Rectal smooth muscle tissue (tissue), 1 donor: Measurements from ENCODE around the gene PRKCE.
A peak's percentile ranks its signal among the peaks of the same experiment; 100 is the strongest.

Experiments
- H3K27ac ChIP-seq: one replicate; pipeline ENCODE4 v1.7.0; 2013; ENCODE audit warnings: low read depth, low read length, inconsistent platforms
- H3K27me3 ChIP-seq: one replicate; pipeline ENCODE4 v1.7.0; 2013; ENCODE audit warnings: low read length; ENCODE audit not compliant: control insufficient read depth, insufficient read depth
- H3K36me3 ChIP-seq: one replicate; pipeline ENCODE4 v1.7.0; 2013; ENCODE audit warnings: low read length; ENCODE audit not compliant: control insufficient read depth, insufficient read depth
- H3K4me1 ChIP-seq: one replicate; pipeline ENCODE4 v1.7.0; 2013; ENCODE audit warnings: low read length; ENCODE audit not compliant: control insufficient read depth, insufficient read depth
- H3K4me3 ChIP-seq: one replicate; pipeline ENCODE4 v1.7.0; 2013; ENCODE audit warnings: low read length
- H3K9ac ChIP-seq: one replicate; pipeline ENCODE4 v1.7.0; 2013; ENCODE audit warnings: low read length

The PRKCE gene

DNA sequence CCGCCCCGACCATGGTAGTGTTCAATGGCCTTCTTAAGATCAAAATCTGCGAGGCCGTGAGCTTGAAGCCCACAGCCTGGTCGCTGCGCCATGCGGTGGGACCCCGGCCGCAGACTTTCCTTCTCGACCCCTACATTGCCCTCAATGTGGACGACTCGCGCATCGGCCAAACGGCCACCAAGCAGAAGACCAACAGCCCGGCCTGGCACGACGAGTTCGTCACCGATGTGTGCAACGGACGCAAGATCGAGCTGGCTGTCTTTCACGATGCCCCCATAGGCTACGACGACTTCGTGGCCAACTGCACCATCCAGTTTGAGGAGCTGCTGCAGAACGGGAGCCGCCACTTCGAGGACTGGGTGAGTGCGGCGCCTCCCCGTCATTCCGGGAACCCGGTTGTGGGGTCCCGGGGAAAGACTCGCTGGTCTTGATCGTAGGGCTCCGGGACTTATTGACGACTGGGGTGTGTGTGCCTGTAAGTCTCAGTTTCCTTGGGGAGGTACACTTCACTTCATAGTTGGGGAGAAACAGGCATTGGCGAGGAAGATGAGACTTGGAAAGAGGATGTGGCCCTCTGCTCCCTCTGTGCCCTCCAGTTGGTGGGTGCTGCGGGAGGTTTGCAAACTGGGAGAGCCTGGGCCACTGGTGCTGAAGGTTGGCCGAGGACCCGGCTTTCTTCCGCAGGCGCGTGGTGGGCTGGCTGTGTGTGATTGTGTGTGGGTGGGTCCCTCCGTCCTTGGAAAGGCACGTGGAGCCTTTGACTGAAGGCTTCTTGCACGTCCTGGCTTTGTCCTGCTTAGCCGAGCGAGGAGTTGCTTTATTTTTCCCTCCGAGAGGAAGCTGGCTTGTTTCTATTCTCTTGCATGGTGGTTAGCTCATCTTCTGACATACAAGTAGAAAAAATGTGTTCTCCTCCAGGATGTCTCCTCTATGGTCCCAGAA, 886 bp downstream of the PRKCE start:
- Histone ChIP-seq H3K27me3 (no peaks in the 10 kb centered on the region), H3K4me1 (peaks cover 25% of the 10 kb centered on the region), H3K36me3 (no peaks in the 10 kb centered on the region), H3K27ac (peak overlapping the region; percentile 96), H3K4me3 (peak overlapping the region; percentile 89), H3K9ac (peak overlapping the region; percentile 49)

DNA sequence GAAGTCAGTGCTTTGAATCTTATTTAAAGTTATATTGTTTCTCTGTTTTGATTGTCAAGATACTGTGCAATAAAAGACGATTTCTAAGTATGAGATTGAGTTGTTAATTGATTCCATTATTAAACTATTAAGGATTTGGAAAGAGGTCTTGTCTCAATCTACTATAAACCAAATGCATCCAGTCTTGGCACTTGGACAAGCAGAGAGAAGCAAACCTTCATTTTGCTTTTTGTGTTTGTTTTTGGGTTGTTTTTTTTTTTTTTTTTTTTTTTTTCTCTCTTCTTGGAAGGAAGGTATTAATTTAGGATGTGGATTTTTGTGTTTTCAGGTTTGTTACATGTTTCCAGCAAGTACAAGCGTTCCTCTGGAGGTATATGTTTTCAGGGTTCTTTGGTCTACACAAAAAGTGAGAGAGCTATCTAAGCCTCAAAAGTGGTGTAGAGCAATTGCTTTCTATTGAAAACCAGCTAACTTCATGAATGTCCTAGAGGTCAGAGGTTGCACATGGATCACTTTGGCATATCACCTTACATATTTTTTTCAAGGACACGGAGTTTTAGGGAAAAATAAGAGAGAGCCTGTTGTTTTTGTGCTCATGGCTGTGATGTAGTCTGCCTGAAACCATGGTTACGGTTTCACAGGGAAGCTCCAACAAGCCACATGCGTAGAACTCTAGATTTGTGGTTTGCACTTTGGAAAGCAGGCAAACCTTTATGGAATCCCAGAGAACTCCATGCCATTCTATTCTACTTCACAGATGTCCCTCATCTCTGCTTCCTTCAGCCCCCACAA, 1.8 kb downstream of the PRKCE start:
- H3K9ac ChIP-seq, result no peak overlapping the region
- H3K4me3 ChIP-seq, result peak overlapping the region; percentile 89
- H3K36me3 ChIP-seq, result no peaks in the 10 kb centered on the region
- H3K4me1 ChIP-seq, result peaks cover 19% of the 10 kb centered on the region
- H3K27ac ChIP-seq, result no peak overlapping the region
- no peaks in the 10 kb centered on the region for H3K27me3 ChIP-seq

DNA sequence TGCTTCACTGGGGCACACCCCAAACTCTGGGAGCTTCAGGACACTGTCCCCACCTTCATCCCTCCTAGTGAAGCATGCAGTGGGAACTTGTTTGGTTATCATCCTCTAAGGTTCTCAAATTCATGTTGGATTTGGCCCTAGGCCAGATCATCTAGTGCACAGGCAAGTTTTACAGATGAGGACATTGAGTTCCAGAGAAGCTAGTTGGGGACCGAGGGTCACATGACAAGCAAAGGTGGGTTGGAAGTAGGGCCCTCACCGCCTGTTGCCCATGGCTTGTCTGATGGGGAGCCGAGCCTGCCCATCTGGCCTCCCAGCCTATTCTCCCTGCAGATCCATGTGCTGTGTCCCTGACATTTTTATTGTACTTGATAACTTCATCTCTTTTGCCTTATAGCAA, 2.8 kb downstream of the PRKCE start:
- Histone ChIP-seq H3K36me3 (no peaks in the 10 kb centered on the region), H3K27ac (no peak overlapping the region), H3K9ac (no peak overlapping the region), H3K4me3 (no peak overlapping the region), H3K27me3 (no peaks in the 10 kb centered on the region), H3K4me1 (peaks cover 10% of the 10 kb centered on the region)

DNA sequence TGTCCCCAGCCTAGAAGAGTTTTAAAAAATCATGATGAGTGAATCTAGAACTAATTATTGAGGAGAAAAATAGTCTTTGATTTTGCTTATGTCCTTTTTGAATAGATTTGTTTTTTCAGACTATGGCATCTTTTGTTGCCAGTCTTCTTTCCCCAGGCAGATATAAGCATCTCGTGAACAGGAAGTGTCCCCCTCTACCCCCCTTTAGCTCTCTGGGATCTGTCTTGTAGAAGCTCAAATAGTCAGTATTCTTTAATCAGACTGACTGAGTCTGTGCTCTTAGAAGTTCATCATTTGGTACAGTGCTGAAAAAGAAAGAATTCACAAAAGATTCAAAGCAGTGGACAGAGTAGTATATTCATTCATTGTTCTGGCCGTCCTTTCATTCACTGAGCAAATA, 10.4 kb downstream of the PRKCE start:
- Histone ChIP-seq H3K4me3 (no peak overlapping the region), H3K27me3 (no peaks in the 10 kb centered on the region), H3K9ac (no peak overlapping the region), H3K36me3 (no peaks in the 10 kb centered on the region), H3K4me1 (no peaks in the 10 kb centered on the region), H3K27ac (no peak overlapping the region)

DNA sequence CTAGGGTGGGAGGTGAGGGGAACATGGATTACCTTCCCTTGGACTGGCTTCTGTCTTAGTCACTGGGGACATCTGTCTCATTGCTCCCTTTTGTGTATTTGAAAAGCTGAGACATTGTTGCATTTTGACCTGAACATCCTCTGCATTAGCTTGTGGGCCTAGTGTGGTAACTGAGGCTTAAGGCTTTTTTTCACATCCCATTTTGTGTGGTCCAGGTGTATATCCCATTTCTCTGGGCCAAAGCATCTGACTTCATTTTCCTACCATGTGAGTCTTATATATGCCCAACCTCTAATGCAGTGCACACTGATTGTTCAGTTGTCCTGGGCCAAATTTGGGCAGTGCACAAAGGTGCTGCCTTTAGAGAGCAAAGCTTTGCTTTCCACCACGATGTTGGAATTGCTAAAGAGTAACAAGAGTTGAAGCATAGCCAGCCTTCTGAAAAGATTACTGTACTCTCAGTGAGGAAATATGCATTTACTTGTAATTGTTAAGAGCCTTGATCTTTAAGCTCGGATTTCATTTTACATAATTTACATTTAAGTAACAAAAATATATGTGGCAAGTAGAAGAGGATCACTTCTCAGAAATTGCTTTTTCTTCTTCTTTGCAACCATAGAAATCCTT, 13.3 kb downstream of the PRKCE start:
- no peaks in the 10 kb centered on the region for H3K36me3 ChIP-seq
- no peak overlapping the region for H3K4me3 ChIP-seq
- no peaks in the 10 kb centered on the region for H3K27me3 ChIP-seq
- H3K4me1 ChIP-seq, result no peaks in the 10 kb centered on the region
- no peak overlapping the region for H3K9ac ChIP-seq
- H3K27ac ChIP-seq, result no peak overlapping the region

DNA sequence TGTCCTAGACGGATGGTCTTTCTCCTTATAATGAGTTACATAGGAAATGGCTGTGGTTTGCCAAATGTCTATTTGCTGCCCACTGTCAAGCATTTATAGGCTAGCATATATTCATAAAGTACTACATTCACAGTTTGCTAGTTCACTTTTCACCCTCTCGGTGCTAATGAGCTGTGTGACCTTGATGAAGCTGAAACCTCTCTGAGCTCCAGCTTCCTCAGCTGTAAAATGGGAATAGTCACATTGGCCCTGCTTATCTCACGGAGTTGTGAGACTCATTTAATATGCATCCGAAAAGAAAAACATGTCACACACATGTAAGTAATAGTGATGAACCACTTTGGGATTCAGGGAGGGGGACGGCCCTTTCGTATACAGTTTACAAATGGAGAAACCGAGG, 17.0 kb downstream of the PRKCE start:
- no peaks in the 10 kb centered on the region for H3K4me1 ChIP-seq
- H3K36me3 ChIP-seq, result no peaks in the 10 kb centered on the region
- H3K4me3 ChIP-seq, result no peak overlapping the region
- H3K27ac ChIP-seq, result no peak overlapping the region
- no peak overlapping the region for H3K9ac ChIP-seq
- no peaks in the 10 kb centered on the region for H3K27me3 ChIP-seq

DNA sequence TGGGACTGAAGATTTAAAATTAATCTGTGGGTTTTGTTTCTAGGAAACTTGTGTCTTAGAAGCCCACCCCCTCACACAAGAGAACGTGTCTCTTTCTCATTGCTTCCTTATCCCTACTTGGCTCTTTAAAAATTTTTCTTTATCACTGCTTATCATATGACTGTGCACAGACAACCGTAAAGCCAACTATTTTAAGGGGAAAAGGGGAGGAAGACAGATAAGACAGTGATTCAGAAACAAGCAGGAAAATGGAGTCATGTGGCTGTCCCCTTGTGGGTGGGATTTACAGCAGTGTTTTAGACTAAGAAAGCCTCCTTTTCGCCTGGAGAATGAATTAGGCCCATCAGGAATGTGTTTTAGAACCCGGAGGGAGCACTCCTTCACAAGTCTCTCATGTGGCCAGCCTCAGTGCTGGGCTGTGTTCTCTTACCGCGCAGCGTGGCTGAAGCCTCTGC, 17.6 kb downstream of the PRKCE start:
- Histone ChIP-seq H3K36me3 (no peaks in the 10 kb centered on the region), H3K9ac (no peak overlapping the region), H3K4me1 (peaks cover 2% of the 10 kb centered on the region), H3K27me3 (no peaks in the 10 kb centered on the region), H3K4me3 (no peak overlapping the region), H3K27ac (no peak overlapping the region)

DNA sequence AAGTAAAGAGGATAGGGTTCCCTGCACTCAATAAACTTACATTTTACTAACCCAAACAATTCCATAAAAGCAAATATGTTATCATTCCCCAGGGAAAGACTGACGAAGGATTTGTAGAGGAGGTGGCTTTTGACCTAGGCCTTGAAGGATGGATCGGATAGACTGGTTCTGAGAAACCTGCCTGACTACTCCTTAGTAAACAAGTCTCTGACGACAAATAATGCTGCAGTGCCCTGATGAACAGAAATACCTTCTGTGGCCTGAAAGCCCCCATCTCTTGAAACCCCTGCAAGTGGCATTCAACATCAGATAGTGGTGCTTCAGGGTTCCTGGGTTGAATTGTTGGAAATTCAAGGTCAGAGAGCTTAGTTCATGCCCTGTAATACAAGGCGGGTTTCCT, 19.2 kb downstream of the PRKCE start:
- Histone ChIP-seq H3K27me3 (no peaks in the 10 kb centered on the region), H3K4me1 (peaks cover 17% of the 10 kb centered on the region), H3K4me3 (no peak overlapping the region), H3K9ac (no peak overlapping the region), H3K36me3 (no peaks in the 10 kb centered on the region), H3K27ac (no peak overlapping the region)

DNA sequence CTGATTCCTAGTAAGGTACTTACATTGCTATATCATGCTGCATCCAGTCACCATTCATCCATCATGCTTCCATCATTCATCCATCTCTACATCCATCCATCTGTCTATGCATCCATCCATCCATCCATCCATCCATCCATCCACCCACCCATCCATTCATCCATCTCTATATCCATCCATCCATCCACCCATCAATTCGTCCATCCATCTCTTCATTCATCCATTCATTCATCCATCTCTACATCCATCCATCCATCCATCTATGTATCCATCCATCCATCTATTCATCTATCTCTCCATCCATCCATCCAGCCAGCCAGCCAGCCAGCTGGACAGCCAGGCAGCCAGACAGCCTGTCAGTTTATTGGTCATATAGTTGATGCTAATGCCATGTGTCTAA, 20.7 kb downstream of the PRKCE start:
- no peaks in the 10 kb centered on the region for H3K27me3 ChIP-seq
- no peak overlapping the region for H3K9ac ChIP-seq
- no peaks in the 10 kb centered on the region for H3K36me3 ChIP-seq
- no peak overlapping the region for H3K27ac ChIP-seq
- peaks cover 18% of the 10 kb centered on the region for H3K4me1 ChIP-seq
- H3K4me3 ChIP-seq, result no peak overlapping the region

DNA sequence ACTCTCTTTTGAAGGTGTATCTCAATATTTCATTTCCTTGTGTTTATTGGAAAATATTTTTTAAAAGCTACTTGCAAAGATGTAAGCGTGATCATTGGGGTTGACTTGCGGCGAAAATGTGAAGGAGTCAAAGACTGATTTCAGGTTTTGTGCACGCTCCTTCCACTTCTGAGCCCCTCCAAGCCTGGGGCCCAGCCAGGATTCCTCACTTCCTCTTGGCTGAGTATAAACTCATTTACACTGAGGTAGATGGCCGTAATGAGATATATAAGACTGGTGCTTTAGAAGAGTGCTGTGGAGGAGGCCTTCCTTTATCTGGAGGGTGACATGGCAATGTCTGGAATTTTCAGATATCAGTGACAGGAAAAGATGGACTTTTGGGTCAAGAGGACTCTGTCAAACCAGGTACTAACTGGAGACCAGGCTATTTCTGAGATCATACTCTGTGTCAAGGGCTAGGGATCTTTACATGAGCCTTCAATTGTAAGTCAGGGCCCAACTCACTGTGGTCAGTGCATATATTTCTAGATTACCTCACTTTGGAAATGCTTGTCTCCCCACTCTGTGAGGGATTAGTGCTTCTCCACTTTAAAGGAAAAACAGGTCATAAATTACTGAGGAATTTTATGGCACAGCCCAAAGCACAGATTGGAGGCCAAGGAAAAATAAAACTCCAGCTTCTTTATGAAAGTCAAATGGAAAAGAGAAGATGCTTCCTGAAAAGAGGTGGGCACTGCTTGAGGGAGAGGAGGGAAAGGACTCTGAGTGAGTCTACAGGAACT, 22.8 kb downstream of the PRKCE start:
- no peak overlapping the region for H3K9ac ChIP-seq
- no peaks in the 10 kb centered on the region for H3K27me3 ChIP-seq
- H3K27ac ChIP-seq, result peak overlapping the region; percentile 16
- H3K4me3 ChIP-seq, result no peak overlapping the region
- peaks cover 18% of the 10 kb centered on the region for H3K4me1 ChIP-seq
- H3K36me3 ChIP-seq, result no peaks in the 10 kb centered on the region

DNA sequence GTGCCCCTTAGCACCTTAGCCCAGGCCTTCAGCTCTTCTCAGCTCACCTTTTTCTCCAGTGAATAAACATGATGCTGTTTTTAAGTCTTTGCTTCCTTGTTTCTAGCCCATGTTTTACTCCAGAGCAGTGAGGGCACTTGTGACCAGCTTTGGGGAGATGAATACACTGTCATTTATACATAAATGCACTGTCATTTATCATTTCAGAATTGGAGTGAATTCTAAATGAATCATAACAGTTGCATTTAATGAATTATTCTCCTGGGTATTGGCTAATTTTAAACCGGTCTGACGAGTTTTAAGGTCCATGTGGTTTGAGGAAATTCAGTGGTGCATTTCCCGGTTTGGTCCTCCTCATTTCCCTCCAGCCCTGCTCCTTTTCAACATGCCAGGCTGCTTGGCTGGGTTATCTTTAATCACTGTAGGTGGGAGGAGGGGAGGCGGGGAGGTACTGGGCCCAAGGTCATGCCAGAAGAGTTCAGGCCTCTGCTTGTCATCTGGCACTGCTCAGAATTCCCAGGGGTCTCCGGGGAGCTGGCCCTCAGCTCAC, 23.9 kb downstream of the PRKCE start:
- Histone ChIP-seq H3K9ac (no peak overlapping the region), H3K36me3 (no peaks in the 10 kb centered on the region), H3K27ac (peak overlapping the region; percentile 16), H3K4me1 (peaks cover 20% of the 10 kb centered on the region), H3K27me3 (no peaks in the 10 kb centered on the region), H3K4me3 (no peak overlapping the region)
